KMS-11 (cell line): Measurements from ENCODE around the gene CSKMT.
A peak's percentile ranks its signal among the peaks of the same experiment; 100 is the strongest.

Source experiments
- H2AFZ ChIP-seq: fragments of 200-600 bp; sonication (generic); 2 replicates; pipeline ENCODE4 v1.6.1; 2016; ENCODE audit warnings: antibody characterized with exemption, mixed run types, low read depth
- H3K27ac ChIP-seq: fragments of 200-600 bp; sonication (generic); 2 replicates; pipeline ENCODE4 v1.6.1; 2016; ENCODE audit warnings: mild to moderate bottlenecking, mixed run types
- H3K27me3 ChIP-seq: fragments of 200-600 bp; sonication (generic); 2 replicates; pipeline ENCODE4 v1.6.1; 2017; ENCODE audit warnings: mild to moderate bottlenecking, low read depth, mixed run types, moderate library complexity; ENCODE audit not compliant: insufficient read depth
- H3K36me3 ChIP-seq: fragments of 200-600 bp; sonication (generic); 2 replicates; pipeline ENCODE4 v1.6.1; 2017; ENCODE audit warnings: mild to moderate bottlenecking, mixed run types; ENCODE audit not compliant: insufficient read depth
- H3K4me1 ChIP-seq: fragments of 200-600 bp; sonication (generic); 2 replicates; pipeline ENCODE4 v1.6.1; 2016; ENCODE audit warnings: mild to moderate bottlenecking, low read depth, mixed run types; ENCODE audit not compliant: poor library complexity, severe bottlenecking
- H3K4me2 ChIP-seq: fragments of 200-600 bp; sonication (generic); 2 replicates; pipeline ENCODE4 v1.7.0; 2016; ENCODE audit warnings: mild to moderate bottlenecking, mixed run types
- H3K4me3 ChIP-seq: fragments of 200-600 bp; sonication (generic); IDR thresholded peaks from 2 replicates; pipeline ENCODE4 v1.6.1; 2017; ENCODE audit warnings: low read depth, low read length, mixed read lengths; ENCODE audit not compliant: insufficient read depth
- H3K79me2 ChIP-seq: fragments of 200-600 bp; sonication (generic); 2 replicates; pipeline ENCODE4 v1.6.1; 2016; ENCODE audit warnings: low read depth, mixed run types; ENCODE audit not compliant: insufficient read depth
- H3K9ac ChIP-seq: fragments of 200-600 bp; sonication (generic); 2 replicates; pipeline ENCODE4 v1.6.1; 2016; ENCODE audit warnings: mild to moderate bottlenecking, mixed run types
- H4K20me1 ChIP-seq: fragments of 200-600 bp; sonication (generic); 2 replicates; pipeline ENCODE4 v1.6.1; 2016; ENCODE audit warnings: mild to moderate bottlenecking, mixed run types; ENCODE audit not compliant: insufficient read depth
- CTCF ChIP-seq: fragments of 200-600 bp; sonication (generic); conservative IDR thresholded peaks from 2 replicates; pipeline ENCODE4 v1.6.1; 2017; ENCODE audit warnings: low read depth, mild to moderate bottlenecking, antibody characterized with exemption, low read length, moderate library complexity, mixed read lengths

CSKMT gene

GRCh38 chr11:62708392-62708791 is 43.3 kb downstream of the CSKMT start:
- H3K79me2 ChIP-seq = peaks cover 9% of the 10 kb centered on the region; the same call in 1 of the 2 replicates
- no peaks in the 10 kb centered on the region for H3K27me3 ChIP-seq
- peak overlapping the region; percentile 97; the same call in 1 of the 2 replicates for H3K4me2 ChIP-seq
- no peak overlapping the region for H3K4me3 ChIP-seq
- peak overlapping the region; percentile 95; the same call in 1 of the 2 replicates for H3K9ac ChIP-seq
- H2AFZ ChIP-seq = no peak overlapping the region
- H3K27ac ChIP-seq = no peak overlapping the region
- no peaks in the 10 kb centered on the region for H4K20me1 ChIP-seq
- H3K36me3 ChIP-seq = no peaks in the 10 kb centered on the region
- TF ChIP-seq CTCF = no peak
- peaks cover 64% of the 10 kb centered on the region for H3K4me1 ChIP-seq

DNA sequence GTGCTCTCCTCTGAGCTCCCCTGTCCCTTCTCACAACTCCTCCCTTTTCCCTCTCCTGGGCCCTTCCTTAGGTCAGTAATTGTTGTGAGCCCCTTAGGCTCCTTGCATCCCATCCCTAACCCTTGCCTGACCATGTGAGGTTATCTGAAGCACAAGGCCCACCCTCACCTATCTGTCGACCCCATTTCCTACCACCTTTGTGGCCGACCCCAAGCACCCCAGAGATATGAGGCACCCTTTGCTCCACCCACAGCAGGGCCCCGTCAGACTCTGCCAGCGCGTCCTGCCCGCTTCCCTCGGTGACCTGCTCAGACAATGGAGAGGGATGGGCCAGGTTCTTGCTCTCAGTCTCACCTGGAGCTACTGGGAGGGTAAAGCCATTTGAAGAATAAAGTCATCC is 43.7 kb downstream of the CSKMT start:
- no peaks in the 10 kb centered on the region for H3K27me3 ChIP-seq
- H2AFZ ChIP-seq = peak overlapping the region; percentile 62
- H3K27ac ChIP-seq = peak overlapping the region; percentile 96; the same call in 1 of the 2 replicates
- peaks cover 9% of the 10 kb centered on the region; the same call in 1 of the 2 replicates for H3K79me2 ChIP-seq
- H3K4me2 ChIP-seq = peak overlapping the region; percentile 97
- peaks cover 68% of the 10 kb centered on the region for H3K4me1 ChIP-seq
- no peaks in the 10 kb centered on the region for H4K20me1 ChIP-seq
- no peak overlapping the region for H3K4me3 ChIP-seq
- no peak for TF ChIP-seq CTCF
- H3K9ac ChIP-seq = peak overlapping the region; percentile 95; the same call in 1 of the 2 replicates
- no peaks in the 10 kb centered on the region for H3K36me3 ChIP-seq

- Histone ChIP-seq H3K27me3 (no peaks in the 10 kb centered on the region), H4K20me1 (no peaks in the 10 kb centered on the region), H3K4me2 (peak overlapping the region; percentile 97), H3K36me3 (no peaks in the 10 kb centered on the region), H3K4me1 (peaks cover 75% of the 10 kb centered on the region), H3K79me2 (peaks cover 12% of the 10 kb centered on the region; the same call in 1 of the 2 replicates), H3K4me3 (no peak overlapping the region), H2AFZ (peak overlapping the region; percentile 70), H3K27ac (peak overlapping the region; percentile 96), H3K9ac (peak overlapping the region; percentile 95)
- peak; percentile 37; the same call in 1 of the 2 replicates for TF ChIP-seq CTCF
Measured at GRCh38 chr11:62709247-62710000, 44.3 kb downstream of the CSKMT start.

DNA sequence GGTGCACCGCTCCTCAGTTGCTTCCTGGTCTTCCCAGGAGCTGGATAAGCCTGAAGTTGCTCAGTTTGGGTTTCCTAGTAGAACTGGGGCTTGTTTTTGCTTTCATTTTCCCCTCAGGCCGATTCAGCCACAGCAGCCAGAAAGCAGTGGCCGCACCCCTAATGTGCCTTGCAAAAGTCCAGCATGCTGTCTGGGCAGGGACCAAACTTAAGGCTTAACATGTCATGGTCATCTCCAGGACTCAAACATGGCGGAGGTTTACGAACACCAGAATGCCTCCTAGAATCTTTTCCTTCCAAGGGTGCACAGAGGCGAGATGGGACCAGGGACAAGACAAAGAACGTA is 44.9 kb downstream of the CSKMT start:
- Histone ChIP-seq H3K79me2 (peaks cover 12% of the 10 kb centered on the region; the same call in 1 of the 2 replicates), H4K20me1 (no peaks in the 10 kb centered on the region), H3K4me2 (peak overlapping the region; percentile 80), H3K9ac (peak overlapping the region; percentile 95), H3K4me3 (no peak overlapping the region), H3K36me3 (no peaks in the 10 kb centered on the region), H3K4me1 (peaks cover 77% of the 10 kb centered on the region), H2AFZ (peak overlapping the region; percentile 70; the same call in 1 of the 2 replicates), H3K27me3 (no peaks in the 10 kb centered on the region), H3K27ac (peak overlapping the region; percentile 96)
- no peak for TF ChIP-seq CTCF
